SK-MEL-5 (cell line): ENCODE measurements around the gene HLA-DMB. TPM values are rescaled to one million over a fixed set of nuclear protein-coding genes. Genes with fewer than 3 reads are reported as not detected.

Source experiments
- DNase-seq: peaks from one replicate; pipeline ENCODE4 v3.0.0-alpha.2; 2016; ENCODE audit warnings: low read depth, low spot score
- in situ Hi-C: cut with HindIII; loops from 2 replicates; pipeline ENCODE4 v1.10.0; 2016; ENCODE audit warnings: low sequenced_read_pairs, high pct_unique_total_duplicates, low pct_unique_long_range_greater_than_20kb
- small RNA-seq, 2 experiments: library from RNA; depleted of rRNA; stranded (forward); fragments of <200 nt; gene quantifications; one replicate each; pipeline ENCODE3, GENCODE V24; 2014
- total RNA-seq: library from RNA; depleted of rRNA; stranded (reverse); fragments of >200 nt; shearing (Covaris generic); gene quantifications from 2 replicates; pipeline ENCODE4 v1.2.3, GENCODE V29; 2014; rRNA removed

HLA-DMB gene
- total RNA-seq, 1 experiment from 2014 or later, result 1.9 TPM

DNA sequence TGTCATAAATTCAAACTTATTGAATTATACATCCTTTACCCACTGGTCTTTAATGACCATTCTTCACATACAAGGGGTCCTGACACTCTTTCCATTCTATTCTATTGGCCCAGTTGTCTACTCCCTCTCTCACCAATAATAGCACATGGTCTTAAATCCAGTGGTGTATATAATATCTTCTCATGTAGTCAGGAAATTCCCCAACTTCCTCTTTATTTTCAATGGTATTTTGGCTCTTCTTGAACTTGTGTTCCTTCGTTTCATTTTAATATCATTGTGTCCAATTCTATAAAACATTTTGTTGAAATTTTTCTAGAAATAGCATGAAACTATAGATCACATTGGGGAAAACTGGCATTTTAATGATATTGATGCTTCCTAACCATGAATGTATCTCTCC lies 50.0 kb downstream of the HLA-DMB start:
- in situ Hi-C loops, result no loop called here

DNA sequence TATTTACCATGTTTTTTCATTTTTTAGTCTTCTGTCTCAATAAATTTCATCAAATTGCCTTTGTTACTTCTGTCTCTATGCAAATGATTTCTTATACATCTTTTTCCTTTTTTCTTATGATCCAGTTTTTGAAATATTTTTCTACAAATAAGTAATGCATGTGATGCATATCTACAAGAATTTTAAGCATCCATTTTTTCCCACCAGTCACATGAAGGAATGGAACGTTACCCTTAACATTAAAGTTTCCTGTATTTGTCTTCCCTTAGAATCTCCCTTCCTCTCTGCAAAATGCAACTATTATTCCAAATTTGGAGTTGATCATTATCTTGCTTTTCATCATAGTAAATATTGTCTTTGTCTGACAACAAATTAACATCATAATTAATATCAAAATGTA lies 51.3 kb downstream of the HLA-DMB start:
- in situ Hi-C loops, result no loop called here
- DNase-seq, result no peak

More for the DNA sequence above, 50.0 kb downstream of the HLA-DMB start:
- DNase-seq, result no peak

DNA sequence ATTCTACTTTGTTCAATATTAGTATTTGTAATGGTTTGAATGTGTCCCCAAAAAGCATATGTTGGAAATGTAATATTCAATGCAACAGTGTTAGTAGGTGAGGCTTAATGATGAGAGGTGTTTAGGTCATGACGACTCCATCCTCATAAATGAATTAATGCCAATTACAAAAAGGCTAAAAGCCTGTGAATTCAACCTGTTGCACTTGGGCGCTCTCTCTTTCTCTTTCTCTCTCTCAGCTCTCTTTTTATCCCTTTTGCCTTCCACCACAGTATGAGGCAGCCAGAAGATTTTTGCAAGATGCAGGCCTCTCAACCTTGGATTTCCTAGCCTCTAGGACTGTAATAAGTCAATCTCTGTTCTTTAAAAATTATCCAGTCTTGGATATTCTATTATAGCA lies 52.3 kb downstream of the HLA-DMB start:
- in situ Hi-C loops, result no loop called here
- no peak for DNase-seq

DNA sequence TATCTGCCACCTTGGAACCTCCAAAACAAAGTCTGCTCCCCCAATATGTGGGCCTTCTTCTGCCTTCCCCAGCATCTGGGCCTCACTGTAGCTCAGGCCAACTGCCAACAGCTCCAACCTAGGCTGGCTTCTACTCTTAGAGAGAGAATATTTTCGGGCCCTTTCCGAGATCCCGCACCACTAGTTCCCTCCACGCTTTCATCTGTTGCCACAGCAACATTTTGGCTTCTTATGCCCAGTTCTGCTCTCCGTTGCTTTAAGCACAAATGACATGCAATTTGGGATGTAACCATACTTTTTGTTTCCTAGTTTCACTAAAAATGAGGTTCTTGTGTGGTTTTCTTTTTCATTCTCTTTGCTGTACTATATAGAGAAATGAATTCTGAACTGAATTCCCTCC lies 53.2 kb downstream of the HLA-DMB start:
- DNase-seq, result no peak
- in situ Hi-C loops, result no loop called here

DNA sequence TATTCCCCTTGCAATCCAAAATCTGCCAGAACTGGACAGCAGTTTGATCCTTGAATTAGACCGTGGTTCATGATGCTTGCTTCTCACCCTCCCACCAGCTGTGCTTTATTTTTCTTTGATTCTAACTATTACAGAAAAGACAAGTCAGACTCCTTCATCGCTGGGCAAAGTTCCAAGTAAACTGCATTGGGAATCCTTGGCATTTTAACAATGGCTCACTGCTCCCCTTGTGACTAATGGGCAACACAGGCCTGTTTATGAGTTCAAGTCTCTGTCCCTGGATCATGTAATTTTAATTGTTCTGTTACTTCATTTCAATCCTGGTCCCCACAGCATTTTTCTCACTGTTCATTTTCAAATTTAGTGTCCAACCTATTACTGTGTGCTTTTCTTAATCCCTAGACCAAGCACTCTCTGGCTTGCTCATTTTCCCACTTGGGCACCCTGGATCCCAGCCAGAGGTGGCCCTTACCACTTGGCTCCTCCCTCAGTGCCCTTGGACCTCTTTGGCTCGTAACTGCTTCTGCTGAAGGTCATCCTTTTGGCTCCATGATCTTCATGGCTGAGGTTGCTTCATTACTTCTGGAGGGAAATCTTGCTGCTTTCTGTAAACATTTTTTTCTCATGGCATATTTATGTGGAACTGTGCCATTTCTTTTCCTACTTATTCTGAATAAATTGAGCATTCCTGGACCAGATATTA lies 54.0 kb downstream of the HLA-DMB start:
- DNase-seq, result peak; percentile 59
- in situ Hi-C loops, result no loop called here

DNA sequence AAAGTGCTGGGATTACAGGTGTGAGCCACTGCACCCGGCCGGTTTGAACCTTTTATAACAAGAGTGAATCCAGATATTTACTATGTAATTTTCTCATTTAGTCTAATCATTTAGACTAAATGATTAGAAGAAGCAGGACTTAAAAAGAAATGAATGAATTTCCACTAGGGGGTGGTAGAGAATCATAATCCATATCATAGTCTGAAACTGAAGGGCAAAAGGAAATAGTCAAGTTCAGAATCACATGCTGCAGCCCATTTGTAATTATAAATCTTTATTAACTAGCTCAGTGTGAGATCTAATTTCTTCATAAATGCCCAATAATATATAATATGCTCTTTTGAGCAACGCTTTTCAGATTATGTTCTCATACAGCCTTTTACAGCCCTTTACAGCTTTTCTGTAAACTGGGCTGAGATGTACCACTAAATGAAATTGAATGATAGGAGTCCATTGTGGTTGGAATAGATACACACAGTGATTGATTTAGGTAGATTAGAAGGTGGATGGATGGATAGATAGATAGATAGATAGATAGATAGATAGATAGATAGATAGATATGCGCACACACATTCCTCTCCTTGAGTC lies 55.0 kb downstream of the HLA-DMB start:
- DNase-seq, result peak; percentile 79
- in situ Hi-C loops, result no loop called here

Small RNA genes lying within 50 kb of the gene (small RNA-seq; reads per million reads assigned to genes)
- gene HLA-Z, result 0 reads per million in 2 experiments

Other genes starting within 250 kb of the HLA-DMB start
- 0.19 TPM in 1 of 2 replicates, not detected in the other for gene HLA-DQA2, start 199.6 kb downstream of the HLA-DMB start, total RNA-seq
- not detected in 2 replicates for gene HLA-DQB2, start 177.5 kb downstream of the HLA-DMB start, total RNA-seq
- gene HLA-DOB, start 124.0 kb downstream of the HLA-DMB start, total RNA-seq, result not detected in 2 replicates
- 52.5 and 54.2 TPM in 2 replicates for gene TAP2, start 102.3 kb downstream of the HLA-DMB start, total RNA-seq
- 40.4 and 43.9 TPM in 2 replicates for gene PSMB8, start 97.0 kb downstream of the HLA-DMB start, total RNA-seq
- gene TAP1, start 87.3 kb downstream of the HLA-DMB start, total RNA-seq, result 30.6 and 36.4 TPM in 2 replicates
- 10.4 and 15.4 TPM in 2 replicates for gene PSMB9, start 86.8 kb downstream of the HLA-DMB start, total RNA-seq
- gene HLA-DMA, start 12.1 kb upstream of the HLA-DMB start, total RNA-seq, result 34.0 and 35.3 TPM in 2 replicates
- 96.2 and 107 TPM in 2 replicates for gene BRD2, start 27.6 kb upstream of the HLA-DMB start, total RNA-seq
- gene HLA-DOA, start 68.6 kb upstream of the HLA-DMB start, total RNA-seq, result 0.13 and 0.16 TPM in 2 replicates
- gene HLA-DPA1, start 132.6 kb upstream of the HLA-DMB start, total RNA-seq, result 7.1 and 8.7 TPM in 2 replicates
- 1.7 and 3.5 TPM in 2 replicates for gene HLA-DPB1, start 135.0 kb upstream of the HLA-DMB start, total RNA-seq